HepG2 (cell line): ENCODE data around the gene C12orf60. TPM values are rescaled to one million over a fixed set of nuclear protein-coding genes. Genes with fewer than 3 reads are reported as not detected.

Experiments
- ARNT ChIP-seq: fragments of 450-650 bp; IDR thresholded peaks from 2 replicates; pipeline ENCODE4 v1.6.1; 2017
- ATF7-NPFF ChIP-seq: sonication (generic); formaldehyde crosslinking; IDR thresholded peaks from 2 replicates; pipeline ENCODE4 v1.8.1; 2023; ENCODE audit warnings: mild to moderate bottlenecking, low read depth, missing genetic modification reagents, moderate library complexity
- CREM ChIP-seq, 2 experiments: sonication (generic) in 1 of 2; formaldehyde crosslinking in 1 of 2; IDR thresholded peaks; 2 replicates each; pipeline versions ENCODE4 v1.4.0 to v1.6.1; 2016 to 2020; ENCODE audit warnings: antibody characterized with exemption in 1 of 2, mild to moderate bottlenecking in 1 of 2, missing genetic modification reagents in 1 of 2
- CTCF ChIP-seq: sonication (generic); formaldehyde crosslinking; IDR thresholded peaks from 2 replicates; pipeline ENCODE4 v1.5.0; 2020; ENCODE audit warnings: mild to moderate bottlenecking, missing genetic modification reagents, moderate library complexity
- GPBP1L1 ChIP-seq: sonication (generic); formaldehyde crosslinking; IDR thresholded peaks from 2 replicates; pipeline ENCODE4 v1.5.0; 2020; ENCODE audit warnings: mild to moderate bottlenecking, missing genetic modification reagents
- HNRNPH1 ChIP-seq: fragments of 200-400 bp; formaldehyde crosslinking; optimal IDR thresholded peaks from 2 replicates; pipeline ENCODE3; 2017; ENCODE audit warnings: mild to moderate bottlenecking, low read depth, low read length
- HOXA7 ChIP-seq: sonication (generic); formaldehyde crosslinking; IDR thresholded peaks from 2 replicates; pipeline ENCODE4 v1.8.1; 2022; ENCODE audit warnings: mild to moderate bottlenecking, missing genetic modification reagents, moderate library complexity
- MAFF ChIP-seq: IDR thresholded peaks from 2 replicates; pipeline ENCODE4 v1.6.1; 2011; ENCODE audit warnings: low read depth, low read length, improper control_type of control experiment
- MAFK ChIP-seq, 2 experiments: IDR thresholded peaks in 1 of 2; conservative IDR thresholded peaks in 1 of 2; 2 replicates each; pipeline ENCODE4 v1.6.1; 2011; ENCODE audit warnings: improper control_type of control experiment in 2 of 2, low read length in 2 of 2
- NCOA1 ChIP-seq: sonication (generic); formaldehyde crosslinking; IDR thresholded peaks from 2 replicates; pipeline ENCODE4 v1.9.0; 2021; ENCODE audit warnings: missing genetic modification reagents
- NFKB2 ChIP-seq: sonication (generic); formaldehyde crosslinking; IDR thresholded peaks from 2 replicates; pipeline ENCODE4 v1.4.0; 2020; ENCODE audit warnings: missing genetic modification reagents, borderline replicate concordance
- SALL1 ChIP-seq: sonication (generic); formaldehyde crosslinking; IDR thresholded peaks from 2 replicates; pipeline ENCODE4 v1.8.0; 2022; ENCODE audit warnings: mild to moderate bottlenecking, missing genetic modification reagents
- SKI ChIP-seq: fragments of 450-650 bp; IDR thresholded peaks from one replicate; pipeline ENCODE4 v1.6.1; 2018; ENCODE audit warnings: mild to moderate bottlenecking; ENCODE audit not compliant: partially characterized antibody
- TCF7L2 ChIP-seq: IDR thresholded peaks from 2 replicates; pipeline ENCODE4 v1.6.1; 2011; ENCODE audit warnings: mild to moderate bottlenecking, low read depth, low read length, moderate library complexity
- TIGD3 ChIP-seq: sonication (generic); formaldehyde crosslinking; IDR thresholded peaks from 2 replicates; pipeline ENCODE4 v1.5.1; 2020; ENCODE audit warnings: mild to moderate bottlenecking, missing genetic modification reagents, borderline replicate concordance
- TMF1 ChIP-seq: sonication (generic); formaldehyde crosslinking; IDR thresholded peaks from 2 replicates; pipeline ENCODE4 v1.8.1; 2022; ENCODE audit warnings: low read depth, missing genetic modification reagents
- XRCC5 ChIP-seq: fragments of 200-400 bp; formaldehyde crosslinking; optimal IDR thresholded peaks from 2 replicates; pipeline ENCODE3; 2017; ENCODE audit warnings: mild to moderate bottlenecking, low read length
- ZFY ChIP-seq: sonication (generic); formaldehyde crosslinking; IDR thresholded peaks from 2 replicates; pipeline ENCODE4 v1.4.0; 2020; ENCODE audit warnings: missing genetic modification reagents
- ZKSCAN5 ChIP-seq: sonication (generic); formaldehyde crosslinking; IDR thresholded peaks from 2 replicates; pipeline ENCODE4 v1.5.1; 2020; ENCODE audit warnings: mild to moderate bottlenecking, missing genetic modification reagents
- ZNF136 ChIP-seq: sonication (generic); formaldehyde crosslinking; IDR thresholded peaks from 2 replicates; pipeline ENCODE4 v1.8.1; 2022; ENCODE audit warnings: low read depth, mild to moderate bottlenecking, moderate library complexity, missing genetic modification reagents
- ZNF510 ChIP-seq: sonication (generic); formaldehyde crosslinking; IDR thresholded peaks from 2 replicates; pipeline ENCODE4 v1.4.0; 2020; ENCODE audit warnings: low read depth, mild to moderate bottlenecking, missing genetic modification reagents
- ZNF512 ChIP-seq: sonication (generic); formaldehyde crosslinking; IDR thresholded peaks from 2 replicates; pipeline ENCODE4 v1.4.0; 2020; ENCODE audit warnings: mild to moderate bottlenecking, missing genetic modification reagents
- ZNF672 ChIP-seq: sonication (generic); formaldehyde crosslinking; IDR thresholded peaks from 2 replicates; pipeline ENCODE4 v1.8.1; 2022; ENCODE audit warnings: missing genetic modification reagents
- polyA plus RNA-seq, 8 experiments: library from polyadenylated mRNA; depleted of rRNA in 3 of 8; stranded (reverse) in 7 of 8; unstranded in 1 of 8; fragments of >200 nt; fragmentation: Illumina TruSeq in 4 of 8; extraction: Trizol in 4 of 8; gene quantifications; 2 replicates each; pipeline versions ENCODE4 v1.2.1 to v1.2.3, GENCODE V29; 2011 to 2016; ENCODE audit warnings: low read depth in 4 of 8, missing spikeins in 1 of 8, mixed read lengths in 1 of 8; ENCODE audit not compliant: insufficient read depth in 1 of 8
- total RNA-seq, 5 experiments: library from RNA; depleted of rRNA; stranded (reverse); fragments of >200 nt; fragmentation: Illumina TruSeq; extraction: Trizol; gene quantifications; 2 replicates each; pipeline ENCODE4 v1.2.3, GENCODE V29; 2016; ENCODE audit warnings: low read depth in 1 of 5

Gene C12orf60
- total and polyA plus RNA-seq, 2 of the 13 experiments (the other 11 are each of a cell fraction or from before 2014, with no cell fraction given), result 0.55 to 1.4 TPM

GRCh38 chr12:14756334-14757143 is 46.9 kb upstream of the C12orf60 start (continued):
- TF ChIP-seq TMF1 (no peak), NCOA1 (CRISPR knock-in tag) (no peak), ZNF512 (no peak), GPBP1L1 (no peak), ZKSCAN5 (CRISPR knock-in tag) (no peak), TIGD3 (CRISPR knock-in tag) (no peak), HNRNPH1 (no peak), ZNF510 (CRISPR knock-in tag) (no peak), ZNF136 (CRISPR knock-in tag) (no peak), MAFF (peak; percentile 58), CREM (IDR thresholded peaks at IDR 0.05) (no peak), CREM (CRISPR knock-in tag; IDR thresholded peaks at IDR 0.05) (no peak), HOXA7 (CRISPR knock-in tag) (no peak), SALL1 (CRISPR knock-in tag) (0 out of 2 replicates have a peak, but pooled peaks have one; percentile 36), ATF7-NPFF (no peak), ZNF672 (no peak), XRCC5 (no peak), MAFK (conservative IDR thresholded peaks at IDR 0.05 in 1 of 2, IDR thresholded peaks at IDR 0.05 in 1 of 2; ENCODE audit: low read length in 2 of 2) (peak; percentile 35 to 46; a peak in 3 of 4 replicates), SKI (no peak), CTCF (CRISPR knock-in tag) (peak; percentile 72), TCF7L2 (no peak), ARNT (no peak), NFKB2 (CRISPR knock-in tag) (no peak), ZFY (CRISPR knock-in tag) (no peak)
